Sigmoid colon (tissue), 4 donors: ENCODE data around the gene ADGRV1.

Experiments used
- POLR2A ChIP-seq, 2 donors: fragments of 450-650 bp; IDR thresholded peaks; one replicate each; pipeline ENCODE4 v1.6.1; 2016; ENCODE audit warnings: antibody characterized with exemption in 2 of 2, mild to moderate bottlenecking in 2 of 2, moderate library complexity in 2 of 2
- POLR2AphosphoS5 ChIP-seq, 4 donors: sonication (generic); formaldehyde crosslinking; IDR thresholded peaks; one replicate each; pipeline ENCODE4 v1.6.1; 2017; ENCODE audit warnings: antibody characterized with exemption in 4 of 4

- TF ChIP-seq POLR2A (IDR thresholded peaks at IDR 0.05): no peak
- no peak for TF ChIP-seq POLR2AphosphoS5 (IDR thresholded peaks at IDR 0.05)
Observed at GRCh38 chr5:91016322-91016721, 457.7 kb downstream of the ADGRV1 start.
